B cell (primary cell): ENCODE data around the gene SPEM2. TPM values are rescaled to one million over a fixed set of nuclear protein-coding genes. Genes with fewer than 3 reads are reported as not detected.

ENCODE experiments used
- ATAC-seq: fragments of 200-7000 bp; cut with Tn5 transposase; one replicate; pipeline ENCODE4 v1.10.0; 2021; ENCODE audit warnings: low read depth, mild to moderate bottlenecking, moderate number of reproducible peaks, moderate library complexity
- CTCF ChIA-PET: fragments of 350-600 bp; sonication (Branson Sonifier 250); formaldehyde crosslinking; loops from one replicate; lab custom pipeline; 2021; ENCODE audit warnings: antibody characterized with exemption, inconsistent platforms; lab: Charles Lee
- POLR2A ChIA-PET: fragments of 350-600 bp; sonication (Branson Sonifier 250); formaldehyde crosslinking; loops from one replicate; lab custom pipeline; 2021; ENCODE audit warnings: antibody characterized with exemption; lab: Charles Lee
- DNase-seq: peaks from one replicate; pipeline ENCODE4 v3.0.0; 2013
- H2AFZ ChIP-seq: 2 replicates; pipeline ENCODE4 v1.6.1; 2012; ENCODE audit warnings: mild to moderate bottlenecking, low read depth, low read length; ENCODE audit not compliant: insufficient read depth, poor library complexity, severe bottlenecking
- H3K27ac ChIP-seq, 2 donors: 1 replicate in 1 of 2; 2 replicates in 1 of 2; pipeline ENCODE4 v1.5.1; 2012 to 2013; ENCODE audit warnings: low read length in 2 of 2, mild to moderate bottlenecking in 2 of 2, moderate library complexity in 1 of 2
- H3K27me3 ChIP-seq, 4 experiments: fragments of 200-600 bp in 1 of 4; sonication (generic) in 1 of 4; replicated peaks in 1 of 4; 1 replicate in 2 of 4; 2 replicates in 2 of 4; pipeline versions ENCODE4 v1.6.1 to v1.7.0; 2013 to 2016; ENCODE audit warnings: low read length in 3 of 4, mild to moderate bottlenecking in 2 of 4, mixed read lengths in 1 of 4, moderate library complexity in 1 of 4; ENCODE audit not compliant: insufficient read depth in 4 of 4, control insufficient read depth in 3 of 4; ENCODE audit errors: control extremely low read depth in 1 of 4
- H3K36me3 ChIP-seq, 2 experiments: replicated peaks in 1 of 2; 1 replicate in 1 of 2; 2 replicates in 1 of 2; pipeline versions ENCODE4 v1.6.1 to v1.7.1; 2013; ENCODE audit warnings: low read length in 1 of 2; ENCODE audit not compliant: insufficient read depth in 2 of 2, control insufficient read depth in 1 of 2; ENCODE audit errors: control extremely low read depth in 1 of 2, extremely low read depth in 1 of 2
- H3K4me1 ChIP-seq, 2 donors: fragments of 200-600 bp in 1 of 2; sonication (generic) in 1 of 2; 1 replicate in 1 of 2; 2 replicates in 1 of 2; pipeline versions ENCODE4 v1.5.1 to v1.6.1; 2013 to 2017; ENCODE audit warnings: low read length in 2 of 2; ENCODE audit not compliant: control insufficient read depth in 2 of 2, insufficient read depth in 2 of 2
- H3K4me2 ChIP-seq: replicated peaks from 2 replicates; pipeline ENCODE3; 2012; ENCODE audit warnings: mild to moderate bottlenecking, low read depth, low read length; ENCODE audit not compliant: poor library complexity, severe bottlenecking
- H3K4me3 ChIP-seq, 5 experiments: fragments of 200-600 bp in 1 of 5; sonication (generic) in 1 of 5; 1 replicate in 3 of 5; 2 replicates in 2 of 5; pipeline versions ENCODE4 v1.5.1 to v1.7.0; 2011 to 2016; ENCODE audit warnings: low read length in 4 of 5, mild to moderate bottlenecking in 4 of 5, low read depth in 2 of 5, control low read depth in 1 of 5, moderate library complexity in 1 of 5; ENCODE audit not compliant: insufficient read depth in 1 of 5; ENCODE audit errors: control extremely low read depth in 1 of 5, extremely low read depth in 1 of 5
- H3K79me2 ChIP-seq: fragments of 200-600 bp; sonication (generic); one replicate; pipeline ENCODE4 v1.6.0; 2016; ENCODE audit warnings: low read length; ENCODE audit not compliant: control insufficient read depth, insufficient read depth
- H3K9ac ChIP-seq: fragments of 200-600 bp; sonication (generic); 2 replicates; pipeline ENCODE4 v1.6.1; 2017; ENCODE audit warnings: mild to moderate bottlenecking, low read length, moderate library complexity
- H3K9me3 ChIP-seq, 3 donors: one replicate each; pipeline versions ENCODE4 v1.6.1 to v1.7.1; 2013; ENCODE audit warnings: low read length in 2 of 3; ENCODE audit not compliant: control insufficient read depth in 2 of 3, insufficient read depth in 1 of 3; ENCODE audit errors: control extremely low read depth in 1 of 3
- H4K20me1 ChIP-seq: 2 replicates; pipeline ENCODE4 v1.6.0; 2012; ENCODE audit warnings: mild to moderate bottlenecking, low read length; ENCODE audit not compliant: insufficient read depth, control insufficient read depth, poor library complexity, severe bottlenecking
- H3K27ac Mint-ChIP-seq: one replicate; pipeline ENCODE4 v1.8.0; 2021; ENCODE audit warnings: mixed read lengths
- H3K27me3 Mint-ChIP-seq: one replicate; pipeline ENCODE4 v1.8.0; 2021; ENCODE audit warnings: mixed read lengths
- H3K4me1 Mint-ChIP-seq: one replicate; pipeline ENCODE4 v1.8.0; 2021; ENCODE audit warnings: mixed read lengths
- H3K4me3 Mint-ChIP-seq: one replicate; pipeline ENCODE4 v1.8.0; 2021; ENCODE audit warnings: mixed read lengths
- H3K9me3 Mint-ChIP-seq: one replicate; pipeline ENCODE4 v1.8.0; 2022; ENCODE audit warnings: mixed read lengths; ENCODE audit not compliant: insufficient read depth
- CTCF ChIP-seq: fragments of 200-600 bp; IDR thresholded peaks from one replicate; pipeline ENCODE4 v1.8.0; 2022; ENCODE audit warnings: antibody characterized with exemption, mild to moderate bottlenecking
- EZH2 ChIP-seq: IDR thresholded peaks from 2 replicates; pipeline ENCODE4 v1.6.1; 2012; ENCODE audit warnings: borderline replicate concordance, low read depth, mild to moderate bottlenecking, moderate library complexity, low read length; ENCODE audit not compliant: insufficient read depth, poor library complexity, severe bottlenecking
- WGBS: methylation state at CpG from one replicate; pipeline ENCODE4 v1.1.5; 2013; ENCODE audit warnings: missing lambda C conversion rate; ENCODE audit not compliant: insufficient coverage; 5-methylcytosine and 5-hydroxymethylcytosine counted together
- intact Hi-C: fragments of 100-400 bp; cut with micrococcal nuclease; formaldehyde crosslinking; loops from one replicate; pipeline ENCODE4 v1.10.0; 2022
- polyA plus RNA-seq: library from polyadenylated mRNA; depleted of rRNA; stranded (reverse); fragments of >200 nt; gene quantifications from 2 replicates; pipeline ENCODE4 v1.2.3, GENCODE V29; 2012
- total RNA-seq, 2 donors: library from RNA; stranded (reverse); fragments of 120-200 nt in 1 of 2; gene quantifications; 1 replicate in 1 of 2; 2 replicates in 1 of 2; pipeline versions ENCODE4 v1.2.3 to v1.2.4, GENCODE V29; 2013 to 2022

Gene SPEM2
- total and polyA plus RNA-seq, 2 donors (not counting 1 experiment from before 2014, with no cell fraction given), result not detected

GRCh38 chr17:7406235-7406825 lies 19.1 kb upstream of the SPEM2 start:
- no peaks in the 10 kb centered on the region for H3K36me3 ChIP-seq
- 83% methylated on average over 9 of the region's 12 CpGs for WGBS
- H3K27ac ChIP-seq, result no peak overlapping the region
- H3K9me3 ChIP-seq, result peaks cover 0 to 4% (median 0%) of the 10 kb centered on the region in 3 donors
- no peak overlapping the region for H2AFZ ChIP-seq
- DNase-seq (no peak), ATAC-seq (no peak)
- peaks cover 6% of the 10 kb centered on the region for H3K79me2 ChIP-seq
- peaks cover 30% of the 10 kb centered on the region for H3K27me3 Mint-ChIP-seq
- no peak for TF ChIP-seq CTCF
- no peak for TF ChIP-seq EZH2
- H4K20me1 ChIP-seq, result no peaks in the 10 kb centered on the region
- no peak overlapping the region for H3K9ac ChIP-seq
- H3K4me2 ChIP-seq, result no peak overlapping the region
- no peak overlapping the region for H3K27ac Mint-ChIP-seq
- no peaks in the 10 kb centered on the region for H3K9me3 Mint-ChIP-seq
- peaks cover 23% of the 10 kb centered on the region for H3K4me1 Mint-ChIP-seq
- H3K27me3 ChIP-seq, result peaks cover 0 to 33% (median 4%) of the 10 kb centered on the region in 4 experiments
- peaks cover 17 to 20% of the 10 kb centered on the region in 2 donors for H3K4me1 ChIP-seq
- no peak overlapping the region for H3K4me3 ChIP-seq
- CTCF ChIA-PET, result interaction anchor here (1.2 kb wide), 2 partner anchors 30 to 32 kb away, joined by 3 to 4 read pairs; no protein-coding TSS in a partner anchor
- peak overlapping the region; percentile 80 for H3K4me3 Mint-ChIP-seq
- intact Hi-C loops, result no loop called here
- POLR2A ChIA-PET, result interaction anchor here (1.2 kb wide), 1 partner anchor 186 kb away, joined by 3 read pairs; no protein-coding TSS in a partner anchor

GRCh38 chr17:7407082-7407481 lies 18.3 kb upstream of the SPEM2 start:
- H3K4me1 Mint-ChIP-seq, result peaks cover 23% of the 10 kb centered on the region
- ATAC-seq, result no peak
- H3K36me3 ChIP-seq, result no peaks in the 10 kb centered on the region
- peaks cover 17 to 20% of the 10 kb centered on the region in 2 donors for H3K4me1 ChIP-seq
- peaks cover 0 to 33% (median 4%) of the 10 kb centered on the region in 4 experiments for H3K27me3 ChIP-seq
- no peak for DNase-seq
- no peak overlapping the region for H3K4me3 ChIP-seq
- ChIA-PET CTCF (interaction anchor here (1.1 to 1.2 kb wide), 4 partner anchors 29 to 154 kb away, joined by 3 read pairs; no protein-coding TSS in a partner anchor), POLR2A (interaction anchor here (1.2 kb wide), 1 partner anchor 187 kb away, joined by 3 read pairs; no protein-coding TSS in a partner anchor)
- TF ChIP-seq EZH2, result no peak
- TF ChIP-seq CTCF, result no peak
- H3K4me3 Mint-ChIP-seq, result peak overlapping the region; percentile 10
- intact Hi-C loops, result no loop called here
- H3K27ac Mint-ChIP-seq, result no peak overlapping the region
- peaks cover 30% of the 10 kb centered on the region for H3K27me3 Mint-ChIP-seq
- no peak overlapping the region for H3K9ac ChIP-seq
- H2AFZ ChIP-seq, result no peak overlapping the region
- H3K9me3 ChIP-seq, result peaks cover 0 to 4% (median 0%) of the 10 kb centered on the region in 3 donors
- H3K4me2 ChIP-seq, result no peak overlapping the region
- H3K79me2 ChIP-seq, result peaks cover 6% of the 10 kb centered on the region
- no peaks in the 10 kb centered on the region for H4K20me1 ChIP-seq
- H3K27ac ChIP-seq, result no peak overlapping the region
- WGBS, result 96% methylated on average over 4 of the region's 13 CpGs
- H3K9me3 Mint-ChIP-seq, result no peaks in the 10 kb centered on the region
